Islet of Langerhans (tissue), 1 donor: Measurements from ENCODE around the gene GALNT4.

ENCODE experiments used
- FAIRE-seq: peaks from one replicate; lab custom pipeline; 2011; peaks lifted over from hg19 to GRCh38; lab: Jason Lieb, UNC

GALNT4 gene

DNA sequence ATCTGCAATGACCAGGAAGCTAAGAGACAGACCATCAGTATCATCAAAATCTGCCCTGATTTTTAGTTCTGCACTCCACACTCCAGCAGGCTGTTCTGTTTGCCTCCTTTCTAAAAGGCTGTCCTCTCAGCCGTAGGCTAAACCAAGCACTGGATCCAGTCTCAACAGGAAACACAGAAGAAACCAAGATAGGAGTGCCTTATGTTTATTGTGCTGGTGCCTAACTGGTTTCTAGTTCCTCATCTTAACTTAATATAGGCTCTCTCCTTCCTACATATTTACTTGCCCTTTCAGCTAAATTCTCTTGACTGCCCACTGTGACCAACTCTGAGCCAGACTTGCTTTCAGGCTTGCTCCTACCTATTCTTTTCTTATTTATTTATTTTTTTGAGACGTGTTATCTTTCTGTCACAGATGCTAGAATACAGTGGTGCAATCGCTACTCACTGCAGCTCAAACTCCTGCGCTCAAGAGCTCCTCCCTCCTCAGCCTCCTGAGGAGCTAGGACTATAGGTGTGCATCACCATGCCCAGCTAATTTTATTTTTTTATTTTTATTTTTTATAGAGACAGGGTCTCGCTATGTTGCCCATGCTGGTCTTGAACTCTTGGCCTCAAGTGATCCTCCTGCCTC, 30.8 kb downstream of the GALNT4 start:
- FAIRE-seq, result no peak

DNA sequence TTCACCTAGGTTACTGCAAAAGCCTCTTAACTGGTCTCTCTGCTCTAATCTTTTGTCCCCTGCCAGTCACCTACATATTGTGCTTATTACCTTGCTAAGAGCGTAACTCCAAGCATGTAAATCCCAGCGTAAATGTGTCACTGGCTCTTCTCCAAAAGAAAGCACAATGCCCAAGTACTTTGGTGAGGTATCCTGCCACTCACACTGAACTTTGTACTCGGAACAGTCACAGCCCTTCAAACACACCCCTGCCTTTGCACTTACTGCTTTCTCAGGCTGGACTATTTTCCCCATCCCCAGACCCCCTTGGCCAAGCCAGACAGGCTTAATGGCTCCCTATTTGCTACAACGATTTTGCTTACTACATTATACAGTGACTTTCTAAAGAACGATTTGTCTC, 31.7 kb downstream of the GALNT4 start:
- FAIRE-seq, result no peak

DNA sequence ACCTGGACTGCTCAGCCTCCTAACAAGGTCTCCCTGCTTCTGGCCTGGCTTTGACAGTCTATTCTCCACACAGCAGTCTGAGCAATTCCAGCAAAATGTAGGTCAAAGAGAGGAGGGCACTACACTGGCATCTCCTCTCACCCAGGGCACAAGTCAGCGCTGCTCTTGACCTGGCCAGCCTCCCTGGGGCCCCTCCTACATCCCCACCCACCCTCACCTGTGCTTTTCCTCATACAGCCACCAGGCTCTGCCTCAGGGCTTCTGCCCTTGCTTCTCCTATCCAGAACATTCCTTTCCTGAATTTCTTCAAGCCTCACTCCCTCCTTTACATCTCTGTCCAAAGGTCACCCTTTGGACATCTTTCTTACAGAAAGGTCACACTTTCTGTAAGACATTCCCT, 33.7 kb downstream of the GALNT4 start:
- no peak for FAIRE-seq

DNA sequence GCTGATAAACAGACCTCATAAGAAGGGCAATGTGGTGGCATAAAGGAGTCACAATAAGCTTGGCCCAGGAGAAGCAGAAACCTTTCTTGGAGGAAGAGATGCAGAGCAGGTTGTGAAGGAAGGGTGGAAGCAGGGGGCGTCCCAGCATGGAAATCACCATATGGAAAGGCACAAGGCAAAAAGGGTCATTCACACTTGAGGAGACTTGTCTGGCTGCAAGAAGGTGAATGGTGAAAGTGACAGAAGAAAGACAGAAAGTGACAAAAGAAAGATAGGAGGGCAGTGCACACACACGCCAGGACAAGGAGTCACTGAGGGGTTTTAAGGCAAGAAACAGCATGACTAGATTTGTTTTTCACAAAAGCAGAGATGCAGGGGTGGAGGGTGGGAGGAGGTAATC, 38.3 kb downstream of the GALNT4 start:
- FAIRE-seq, result no peak

DNA sequence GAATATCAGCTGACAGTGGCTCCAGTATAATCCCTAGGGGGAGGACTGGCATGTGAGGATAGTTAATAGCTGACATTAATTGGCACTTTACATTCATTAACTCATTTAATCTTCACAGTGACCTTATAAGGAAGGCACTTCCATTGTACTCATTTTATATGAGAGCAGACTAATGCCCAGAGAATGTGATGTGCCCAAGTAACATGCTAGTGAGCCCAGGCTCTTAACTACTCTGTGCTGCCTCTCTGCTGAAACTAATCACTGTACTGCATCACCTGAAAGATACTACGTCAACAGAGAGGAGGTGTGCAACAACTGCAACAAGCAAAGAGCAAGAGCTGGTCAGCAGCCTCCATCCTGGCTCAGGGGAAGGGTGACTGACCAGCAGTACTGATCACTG, 40.1 kb downstream of the GALNT4 start:
- FAIRE-seq, result no peak

DNA sequence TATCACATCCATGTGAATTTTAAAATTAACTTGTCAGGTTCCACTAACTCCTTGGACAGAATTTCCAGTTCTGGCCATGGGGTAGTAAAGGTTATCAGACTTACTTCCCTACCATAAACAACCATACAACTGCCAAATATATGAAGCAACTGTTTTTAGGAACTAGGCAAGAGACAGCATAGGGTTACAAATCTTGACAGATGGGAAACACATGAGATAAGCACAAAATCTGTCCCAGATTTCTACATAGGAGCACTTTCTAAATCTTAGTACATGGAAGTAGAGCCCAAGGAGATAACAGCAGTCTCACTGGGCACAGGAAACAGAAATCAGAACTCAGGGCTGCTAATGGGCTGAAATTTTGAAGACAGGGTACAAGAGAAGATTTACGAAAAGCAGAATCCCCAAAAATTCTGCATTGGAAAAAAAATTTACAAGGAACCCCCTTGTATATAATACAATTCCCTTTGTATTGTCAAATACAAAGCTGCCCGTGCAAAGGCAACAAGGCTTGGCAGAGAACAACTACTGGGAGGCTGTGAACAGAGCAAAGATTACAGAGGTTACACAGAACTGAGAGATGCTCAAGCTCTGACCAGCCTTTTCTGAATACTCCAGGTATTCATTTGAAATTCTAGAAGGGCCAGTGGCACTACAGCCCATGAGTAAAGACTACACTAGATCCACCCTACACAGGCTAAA, 43.2 kb downstream of the GALNT4 start:
- no peak for FAIRE-seq

DNA sequence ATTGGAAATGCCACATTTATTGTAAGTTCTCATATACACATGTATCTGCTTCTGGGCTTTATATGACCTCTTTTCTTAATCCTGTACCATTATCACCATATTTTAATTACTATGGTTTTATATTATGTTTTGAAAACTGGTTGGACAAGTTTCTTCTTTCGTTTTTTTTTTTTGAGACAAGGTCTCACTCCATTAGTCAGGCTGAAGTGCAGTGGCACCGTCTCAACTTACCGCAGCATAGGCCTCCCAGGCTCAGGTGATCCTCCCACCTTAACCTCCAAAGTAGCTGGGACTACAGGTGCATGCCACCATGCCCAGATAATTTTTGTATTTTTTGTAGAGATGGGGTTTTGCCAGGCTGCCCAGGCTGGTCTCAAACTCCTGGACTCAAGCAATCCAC, 44.6 kb downstream of the GALNT4 start:
- FAIRE-seq, result no peak

DNA sequence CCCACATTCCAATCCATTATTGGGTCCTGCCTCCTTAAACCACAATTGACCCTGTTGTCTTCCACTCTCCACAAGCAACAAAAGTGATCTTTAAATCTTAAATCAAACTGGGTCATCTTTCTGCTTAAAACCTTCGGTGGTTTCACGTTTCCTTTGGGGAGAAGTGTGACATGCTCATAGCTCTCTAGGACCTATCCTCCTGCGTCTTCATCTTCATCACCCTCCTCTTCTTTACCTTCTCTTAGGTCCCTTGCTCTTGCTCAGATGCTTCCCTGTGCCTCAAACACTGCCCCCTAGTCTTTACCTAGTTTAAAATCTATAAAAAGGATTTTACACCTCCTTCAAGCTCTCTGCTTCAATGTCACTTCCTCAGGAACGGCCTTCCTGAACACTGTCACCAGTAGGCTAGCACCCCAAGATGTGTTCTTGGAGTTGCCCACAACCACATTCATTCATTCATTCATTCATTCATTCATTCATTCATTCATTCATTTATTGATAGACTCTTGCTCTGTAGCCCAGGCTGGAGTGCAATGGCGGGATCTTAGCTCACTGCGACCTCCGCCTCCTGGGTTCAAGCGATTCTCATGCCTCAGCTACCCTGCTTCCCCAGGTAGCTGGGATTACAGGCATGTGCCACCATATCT, 46.8 kb downstream of the GALNT4 start:
- FAIRE-seq, result no peak

DNA sequence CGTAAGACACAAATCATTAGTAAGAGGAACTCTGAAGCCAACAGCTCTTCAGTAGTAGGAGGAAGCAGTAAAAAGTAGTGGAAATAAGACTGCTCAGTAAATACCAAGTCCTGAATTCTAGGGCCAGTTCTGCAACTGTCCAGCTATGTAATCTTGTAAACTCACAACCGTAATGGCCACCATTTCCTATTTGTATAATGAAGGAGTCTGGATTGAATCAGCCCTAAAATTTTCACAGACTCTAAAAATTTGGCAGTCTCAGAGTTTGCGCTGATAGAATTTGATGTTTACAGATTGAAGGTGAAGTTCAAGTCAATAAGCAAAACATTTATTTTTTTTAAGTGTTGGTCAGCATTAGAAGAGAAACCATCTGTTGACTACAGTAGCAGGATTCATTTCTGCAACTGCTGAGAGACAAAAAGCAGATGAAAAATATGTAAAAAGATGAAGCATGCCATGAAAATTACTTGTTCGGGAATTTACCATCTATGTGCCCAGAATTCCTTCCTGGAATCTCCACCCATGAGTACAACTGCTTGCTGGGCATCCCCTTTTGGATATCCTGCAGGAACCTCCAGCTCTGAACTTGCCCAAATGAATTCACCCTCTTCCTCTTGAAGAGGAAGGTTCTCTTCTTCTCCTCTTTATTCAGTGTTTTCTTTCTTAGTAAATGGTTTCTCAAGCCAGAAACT, 47.5 kb downstream of the GALNT4 start:
- no peak for FAIRE-seq

DNA sequence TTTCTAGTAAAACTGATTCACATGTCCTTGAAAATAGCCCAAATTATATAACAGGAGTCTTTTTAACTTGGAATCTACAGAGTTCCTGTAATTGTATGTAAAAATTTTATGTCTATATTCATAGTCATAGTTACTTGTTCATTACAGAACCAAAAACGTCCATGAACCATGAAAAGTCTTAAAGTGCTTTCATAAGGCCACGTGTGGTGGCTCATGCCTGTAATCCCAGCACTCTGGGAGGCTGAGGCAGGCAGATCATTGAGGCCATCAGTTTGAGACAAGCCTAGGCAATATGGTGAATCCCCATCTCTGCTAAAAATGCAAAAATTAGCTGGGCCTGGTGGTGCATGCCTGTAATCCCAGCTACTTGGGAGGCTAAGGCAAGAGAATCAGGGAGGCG, 48.4 kb downstream of the GALNT4 start:
- FAIRE-seq, result no peak

DNA sequence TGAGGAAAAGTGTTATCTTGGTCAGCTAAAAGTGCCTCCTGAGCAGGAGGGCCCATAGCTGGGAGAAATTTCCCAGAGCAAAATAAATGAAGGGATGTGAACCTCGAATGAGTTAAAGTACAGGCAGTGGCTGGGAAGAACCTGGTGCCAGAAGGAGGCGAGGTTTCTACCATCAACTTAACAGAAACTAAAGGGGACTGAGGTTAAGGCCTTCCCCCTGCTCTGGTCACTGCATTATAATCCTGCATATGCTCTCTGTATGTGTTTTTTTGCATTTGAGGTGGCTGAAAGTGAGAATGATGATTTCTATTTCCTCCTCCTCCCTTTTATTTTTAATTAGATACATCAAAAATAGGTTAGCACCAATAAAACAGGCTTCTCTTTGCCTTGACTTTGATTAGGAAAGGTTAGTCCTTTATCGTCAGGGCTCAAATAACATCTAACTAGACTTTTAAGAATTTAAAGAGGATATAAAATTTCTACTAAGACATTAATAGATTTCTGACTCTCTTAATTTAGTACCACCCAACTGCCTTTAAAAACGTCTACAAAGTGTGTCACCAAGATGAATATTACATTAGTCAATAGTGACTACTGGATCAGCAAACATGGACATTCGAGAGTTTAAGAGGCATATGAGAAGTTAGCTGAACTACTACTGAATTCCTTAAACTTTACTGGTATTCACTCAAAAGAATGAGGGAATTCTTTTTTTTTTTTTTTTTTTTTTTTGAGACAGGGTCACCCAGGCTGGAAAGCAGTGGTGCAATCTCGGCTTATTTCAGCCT, 49.2 kb downstream of the GALNT4 start:
- no peak for FAIRE-seq

DNA sequence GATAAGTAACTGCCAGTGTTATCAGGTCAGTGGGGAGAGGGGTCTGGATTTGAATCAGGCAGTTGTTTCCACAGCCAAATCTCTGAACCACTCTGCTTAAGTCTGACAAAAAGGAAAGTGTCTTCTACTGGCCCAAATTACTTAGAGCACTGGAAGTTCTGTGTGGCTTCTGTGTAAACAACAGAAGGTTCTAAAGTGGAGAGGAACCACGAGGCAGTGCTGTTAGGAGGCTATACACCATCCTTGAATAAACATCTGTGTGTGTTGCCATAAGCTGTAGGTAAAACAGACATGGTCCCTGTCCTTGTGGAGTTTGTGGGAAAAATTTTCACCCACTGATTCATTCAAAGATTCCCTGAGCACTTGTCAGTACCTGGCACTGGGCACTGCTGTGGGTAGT, 50.0 kb downstream of the GALNT4 start:
- FAIRE-seq, result no peak
